HFFc6 (cell line): ENCODE results near the gene LAMTOR5. TPM values are rescaled to one million over a fixed set of nuclear protein-coding genes. Genes with fewer than 3 reads are reported as not detected.

Experiments used
- DNase-seq: peaks from one replicate; pipeline ENCODE4 v3.0.0-alpha.2; 2018
- H3K27ac Mint-ChIP-seq: 2 replicates; pipeline ENCODE4 v1.8.0; 2020; ENCODE audit warnings: mild to moderate bottlenecking, mixed read lengths
- H3K27me3 Mint-ChIP-seq: 2 replicates; pipeline ENCODE4 v1.8.0; 2021; ENCODE audit warnings: mild to moderate bottlenecking, moderate library complexity, mixed read lengths; ENCODE audit not compliant: insufficient read depth
- H3K36me3 Mint-ChIP-seq: 2 replicates; pipeline ENCODE4 v1.8.0; 2021; ENCODE audit warnings: low read depth, mixed read lengths
- H3K4me1 Mint-ChIP-seq: 2 replicates; pipeline ENCODE4 v1.8.0; 2020; ENCODE audit warnings: low read depth, mixed read lengths
- H3K4me3 Mint-ChIP-seq: 2 replicates; pipeline ENCODE4 v1.8.0; 2020; ENCODE audit warnings: mild to moderate bottlenecking, moderate library complexity, mixed read lengths
- H3K9me3 Mint-ChIP-seq: 2 replicates; pipeline ENCODE4 v1.8.0; 2020; ENCODE audit warnings: mild to moderate bottlenecking, mixed read lengths
- total RNA-seq, 6 experiments: library from RNA; stranded (reverse); fragmentation: NEBNext Ultra II Directional; extraction: Animal tissue kit (Norgen Biotek cat#: 25700); gene quantifications; 2 replicates in 1 of 6; 3 replicates in 5 of 6; pipeline ENCODE4 v1.2.3, GENCODE V29; 2021
- TF ChIP-seq, protein P1 (sequence below): fragments of 200-600 bp; sonication (generic); IDR thresholded peaks from 2 replicates; pipeline ENCODE4 v1.5.0; 2021; ENCODE audit warnings: antibody characterized with exemption, mild to moderate bottlenecking

Gene LAMTOR5
- total RNA-seq, 6 experiments from 2014 or later = 166 to 181 (median 172) TPM

DNA sequence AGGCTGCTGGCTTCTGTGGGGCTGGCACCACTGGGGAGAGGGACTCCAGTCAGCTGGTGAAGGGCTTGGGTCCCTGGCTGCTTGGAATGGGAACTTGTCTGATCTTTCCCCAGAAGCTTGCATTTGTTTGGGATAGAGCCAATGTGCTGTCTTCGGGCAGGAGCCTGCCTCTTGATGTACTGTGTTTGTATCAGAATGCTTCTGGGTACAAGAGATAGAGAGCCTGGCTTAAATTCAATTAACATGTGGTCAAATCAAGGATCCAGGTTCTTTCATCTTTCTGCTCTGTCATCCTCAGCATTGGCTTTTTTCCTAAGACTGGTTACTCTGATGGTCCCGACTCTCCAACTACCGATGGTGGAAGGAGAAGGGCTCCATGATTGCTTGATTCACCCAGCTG, 27.5 kb upstream of the LAMTOR5 start:
- Mint-ChIP-seq H3K27me3 (peaks cover 59% of the 10 kb centered on the region), H3K36me3 (no peaks in the 10 kb centered on the region), H3K4me3 (no peak overlapping the region), H3K9me3 (no peaks in the 10 kb centered on the region), H3K27ac (no peak overlapping the region), H3K4me1 (peaks cover 6% of the 10 kb centered on the region; the same call in 1 of the 2 replicates)
- no peak for DNase-seq
- TF ChIP-seq, protein P1, sequence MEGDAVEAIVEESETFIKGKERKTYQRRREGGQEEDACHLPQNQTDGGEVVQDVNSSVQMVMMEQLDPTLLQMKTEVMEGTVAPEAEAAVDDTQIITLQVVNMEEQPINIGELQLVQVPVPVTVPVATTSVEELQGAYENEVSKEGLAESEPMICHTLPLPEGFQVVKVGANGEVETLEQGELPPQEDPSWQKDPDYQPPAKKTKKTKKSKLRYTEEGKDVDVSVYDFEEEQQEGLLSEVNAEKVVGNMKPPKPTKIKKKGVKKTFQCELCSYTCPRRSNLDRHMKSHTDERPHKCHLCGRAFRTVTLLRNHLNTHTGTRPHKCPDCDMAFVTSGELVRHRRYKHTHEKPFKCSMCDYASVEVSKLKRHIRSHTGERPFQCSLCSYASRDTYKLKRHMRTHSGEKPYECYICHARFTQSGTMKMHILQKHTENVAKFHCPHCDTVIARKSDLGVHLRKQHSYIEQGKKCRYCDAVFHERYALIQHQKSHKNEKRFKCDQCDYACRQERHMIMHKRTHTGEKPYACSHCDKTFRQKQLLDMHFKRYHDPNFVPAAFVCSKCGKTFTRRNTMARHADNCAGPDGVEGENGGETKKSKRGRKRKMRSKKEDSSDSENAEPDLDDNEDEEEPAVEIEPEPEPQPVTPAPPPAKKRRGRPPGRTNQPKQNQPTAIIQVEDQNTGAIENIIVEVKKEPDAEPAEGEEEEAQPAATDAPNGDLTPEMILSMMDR = no peak

DNA sequence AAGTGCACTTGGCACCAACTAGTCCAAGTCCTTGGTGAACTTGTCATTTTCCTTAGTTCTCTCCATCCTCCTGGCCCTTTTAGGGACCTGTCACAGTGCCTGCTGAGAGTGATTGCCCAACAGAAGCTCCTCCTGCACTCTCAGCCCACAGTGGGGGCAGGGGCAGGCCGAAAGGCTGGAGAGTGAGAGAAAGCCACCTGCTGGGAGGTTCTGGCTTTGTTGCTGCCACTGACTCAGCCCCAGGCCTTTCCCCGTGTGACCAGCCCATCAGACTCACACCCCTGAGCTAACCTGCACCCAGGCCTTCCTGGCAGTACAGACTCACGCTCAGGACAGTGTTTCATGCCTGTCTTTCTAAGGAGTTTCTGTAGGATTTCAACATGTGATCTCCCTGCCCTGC, 26.3 kb upstream of the LAMTOR5 start:
- Mint-ChIP-seq H3K36me3 (no peaks in the 10 kb centered on the region), H3K4me3 (no peak overlapping the region), H3K4me1 (peaks cover 6% of the 10 kb centered on the region; the same call in 1 of the 2 replicates), H3K9me3 (no peaks in the 10 kb centered on the region), H3K27me3 (peaks cover 66% of the 10 kb centered on the region), H3K27ac (no peak overlapping the region)
- TF ChIP-seq, protein P1 = 0 out of 2 replicates have a peak, but pooled peaks have one; percentile 14
- DNase-seq = peak; percentile 13

DNA sequence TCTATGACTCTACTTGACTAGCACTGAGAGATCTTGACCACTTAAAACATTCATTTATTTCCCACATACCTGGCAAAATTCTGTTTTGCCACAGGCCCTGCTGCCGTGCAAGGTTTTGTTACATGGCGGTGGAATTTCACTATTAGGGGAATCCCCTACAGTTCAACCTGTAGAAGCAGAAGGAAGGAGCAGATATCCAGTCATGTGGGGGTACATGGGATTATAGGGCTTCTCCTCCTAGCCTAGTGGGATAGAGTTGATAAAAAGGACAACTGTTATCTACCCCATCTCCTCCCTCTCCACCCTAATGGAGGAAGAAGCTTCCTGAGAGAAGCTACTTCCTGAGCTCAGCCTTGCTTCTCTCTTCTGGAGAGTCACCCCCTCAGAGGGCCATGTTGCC, 25.7 kb upstream of the LAMTOR5 start:
- H3K27ac Mint-ChIP-seq = no peak overlapping the region
- H3K27me3 Mint-ChIP-seq = peaks cover 63% of the 10 kb centered on the region
- no peaks in the 10 kb centered on the region for H3K9me3 Mint-ChIP-seq
- H3K4me3 Mint-ChIP-seq = no peak overlapping the region
- DNase-seq = no peak
- no peaks in the 10 kb centered on the region for H3K36me3 Mint-ChIP-seq
- TF ChIP-seq, protein P1 = no peak
- peaks cover 6% of the 10 kb centered on the region; the same call in 1 of the 2 replicates for H3K4me1 Mint-ChIP-seq

DNA sequence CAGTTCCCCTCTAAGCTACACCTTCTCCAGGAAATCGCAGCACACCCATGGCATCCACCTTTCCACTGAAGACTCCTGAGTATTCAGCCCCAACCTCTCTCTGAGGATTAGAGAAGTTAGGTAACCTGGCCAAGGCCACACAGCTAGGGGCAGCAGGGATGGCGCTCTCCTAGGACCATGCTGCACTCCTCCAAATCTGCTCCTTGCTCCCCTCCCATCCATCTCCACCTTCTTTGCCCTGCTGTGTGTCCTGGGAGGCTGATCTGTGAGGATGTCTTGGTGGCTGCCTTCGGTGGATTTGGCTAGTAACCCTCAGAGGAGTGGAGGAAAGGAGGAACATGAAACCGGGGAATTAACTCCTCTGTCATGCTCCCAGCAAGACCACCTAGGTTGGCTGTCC, 23.4 kb upstream of the LAMTOR5 start:
- Mint-ChIP-seq H3K4me1 (no peaks in the 10 kb centered on the region), H3K27ac (no peak overlapping the region), H3K9me3 (no peaks in the 10 kb centered on the region), H3K4me3 (no peak overlapping the region), H3K36me3 (no peaks in the 10 kb centered on the region), H3K27me3 (peaks cover 63% of the 10 kb centered on the region)
- DNase-seq = no peak
- TF ChIP-seq, protein P1 = no peak

DNA sequence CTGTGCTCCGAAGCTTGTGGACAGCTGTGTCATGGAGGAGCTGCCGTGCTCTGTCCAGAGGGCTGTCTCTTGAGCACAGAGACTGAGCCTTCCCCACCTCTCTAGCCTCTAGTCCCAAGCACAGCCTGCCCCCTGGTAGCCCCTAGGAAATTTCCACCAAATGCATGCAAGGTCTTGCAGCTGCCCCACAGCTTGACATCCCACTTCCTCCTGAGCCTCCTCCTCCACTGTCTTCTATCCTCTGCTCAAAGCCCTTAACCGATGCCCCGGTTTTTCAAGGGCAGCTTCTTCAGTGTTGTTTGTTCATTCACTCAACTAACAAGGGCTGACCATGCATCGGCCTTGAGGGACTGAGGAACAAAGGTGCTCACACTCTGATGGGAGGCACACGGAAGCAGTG, 22.9 kb upstream of the LAMTOR5 start:
- Mint-ChIP-seq H3K36me3 (no peaks in the 10 kb centered on the region), H3K27me3 (peaks cover 68% of the 10 kb centered on the region), H3K4me3 (no peak overlapping the region), H3K9me3 (no peaks in the 10 kb centered on the region), H3K27ac (no peak overlapping the region), H3K4me1 (no peaks in the 10 kb centered on the region)
- no peak for DNase-seq
- TF ChIP-seq, protein P1 = no peak

DNA sequence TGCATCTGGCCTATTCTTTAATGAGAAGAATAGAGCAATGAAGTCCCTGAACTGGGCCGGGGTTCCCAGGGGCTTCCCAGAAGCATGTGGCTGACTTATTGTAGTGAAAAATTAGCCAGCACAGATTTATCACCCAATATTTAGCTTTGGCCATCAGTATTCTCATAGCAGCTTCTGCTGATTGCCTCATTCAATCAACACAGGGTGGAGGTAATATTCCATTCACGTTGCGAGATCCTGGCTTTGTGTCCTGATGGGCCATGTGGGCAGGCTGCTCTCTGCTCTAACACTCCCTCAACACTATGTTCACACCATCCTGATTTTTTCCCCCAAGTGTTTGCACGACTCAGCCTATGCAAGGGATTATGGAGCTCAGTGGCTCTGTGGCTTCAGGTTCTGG, 21.5 kb upstream of the LAMTOR5 start:
- H3K9me3 Mint-ChIP-seq = no peaks in the 10 kb centered on the region
- no peak overlapping the region for H3K4me3 Mint-ChIP-seq
- peaks cover 64% of the 10 kb centered on the region for H3K27me3 Mint-ChIP-seq
- no peaks in the 10 kb centered on the region for H3K36me3 Mint-ChIP-seq
- DNase-seq = no peak
- TF ChIP-seq, protein P1 = no peak
- no peak overlapping the region for H3K27ac Mint-ChIP-seq
- no peaks in the 10 kb centered on the region for H3K4me1 Mint-ChIP-seq
